Transverse colon (tissue), 4 donors: Measurements from ENCODE around the gene DUSP9. TPM values are rescaled to one million over a fixed set of nuclear protein-coding genes. Genes with fewer than 3 reads are reported as not detected.

ENCODE experiments used
- DNase-seq: peaks from one replicate; pipeline ENCODE4 v3.0.0-alpha.2; 2019
- H3K27ac ChIP-seq, 4 donors: fragments of 200-600 bp; sonication (generic); 2 replicates each; pipeline ENCODE4 v1.5.1; 2016 to 2018; ENCODE audit warnings: inconsistent platforms in 4 of 4
- H3K27me3 ChIP-seq: fragments of 200-600 bp; sonication (generic); 2 replicates; pipeline ENCODE4 v1.5.1; 2017; ENCODE audit warnings: inconsistent platforms
- H3K36me3 ChIP-seq, 4 donors: fragments of 200-600 bp; sonication (generic); 2 replicates each; pipeline ENCODE4 v1.5.1; 2017 to 2019; ENCODE audit warnings: inconsistent platforms in 4 of 4
- H3K4me1 ChIP-seq, 4 donors: fragments of 200-600 bp; sonication (generic); 2 replicates each; pipeline ENCODE4 v1.5.1; 2017 to 2020; ENCODE audit warnings: inconsistent platforms in 4 of 4
- H3K4me3 ChIP-seq, 4 donors: fragments of 200-600 bp; sonication (generic); 1 replicate in 1 of 4; 2 replicates in 3 of 4; pipeline versions ENCODE4 v1.5.1 to v1.6.1; 2017 to 2019; ENCODE audit warnings: inconsistent platforms in 4 of 4
- H3K9me3 ChIP-seq, 2 donors: fragments of 200-600 bp; sonication (generic); 2 replicates each; pipeline ENCODE4 v1.5.1; 2017 to 2019; ENCODE audit warnings: inconsistent platforms in 2 of 2
- CTCF ChIP-seq, 5 experiments: fragments of 200-600 bp in 3 of 5; fragments of 450-650 bp in 2 of 5; sonication (generic) in 3 of 5; IDR thresholded peaks; 1 replicate in 2 of 5; 2 replicates in 3 of 5; pipeline ENCODE4 v1.5.1; 2016 to 2017; ENCODE audit warnings: antibody characterized with exemption in 5 of 5, inconsistent platforms in 3 of 5, mild to moderate bottlenecking in 2 of 5, moderate library complexity in 1 of 5
- EP300 ChIP-seq: sonication (generic); formaldehyde crosslinking; IDR thresholded peaks from one replicate; pipeline ENCODE4 v1.6.1; 2017; ENCODE audit warnings: antibody characterized with exemption, low read depth
- POLR2A ChIP-seq: fragments of 450-650 bp; IDR thresholded peaks from one replicate; pipeline ENCODE4 v1.6.1; 2016; ENCODE audit warnings: antibody characterized with exemption, mild to moderate bottlenecking, moderate library complexity
- POLR2AphosphoS5 ChIP-seq, 3 donors: sonication (generic); formaldehyde crosslinking; IDR thresholded peaks; one replicate each; pipeline ENCODE4 v1.6.1; 2016; ENCODE audit warnings: antibody characterized with exemption in 3 of 3
- WGBS, 2 donors: methylation state at CpG; one replicate each; pipeline ENCODE4 v1.1.5; 2018; ENCODE audit warnings: low coverage in 1 of 2; 5-methylcytosine and 5-hydroxymethylcytosine counted together
- in situ Hi-C, 4 donors: fragments of 200-750 bp; cut with MboI; loops; one replicate each; pipeline versions ENCODE4 v1.15.0 to v1.15.1; 2017; ENCODE audit warnings: low sequenced_read_pairs in 3 of 4, low pct_ligation_motif_present in 1 of 4, low pct_unique_long_range_greater_than_20kb in 1 of 4
- intact Hi-C: fragments of 100-400 bp; cut with DNase I; formaldehyde crosslinking; loops from one replicate; pipeline ENCODE4 v1.15.1; 2023; ENCODE audit warnings: low total_unique reads
- total RNA-seq, 4 donors: library from RNA; depleted of rRNA; stranded (reverse); fragments of >200 nt; gene quantifications; one replicate each; pipeline ENCODE4 v1.1.0, GENCODE V29; 2016

Gene DUSP9
- total RNA-seq, 4 donors from 2014 or later, result not detected

- DNase-seq, result no peak
- TF ChIP-seq POLR2AphosphoS5 (IDR thresholded peaks at IDR 0.05) (no peak), EP300 (no peak), CTCF (IDR thresholded peaks at IDR 0.05) (no peak), POLR2A (no peak)
- no peaks in the 10 kb centered on the region for H3K4me1 ChIP-seq
- H3K9me3 ChIP-seq, result no peaks in the 10 kb centered on the region
- 73 to 89% methylated on average over 1 to 2 of the region's 2 CpGs for WGBS, 2 donors
- intact Hi-C loops (loop anchor here (10.0 kb wide), 1 partner anchor 99 kb away; no protein-coding TSS in a partner anchor), in situ Hi-C loops (loop anchor here (10.0 to 25.0 kb wide), 3 partner anchors 91 to 691 kb away; no protein-coding TSS in a partner anchor)
- H3K27me3 ChIP-seq, result peaks cover 9% of the 10 kb centered on the region
- H3K27ac ChIP-seq, result no peak overlapping the region
- no peaks in the 10 kb centered on the region for H3K36me3 ChIP-seq
- H3K4me3 ChIP-seq, result no peak overlapping the region
Measured at GRCh38 chrX:153653556-153653955, 6.6 kb downstream of the DUSP9 start.

- 89% methylated on average over 9 of the region's 9 CpGs; no CpG with 5 or more reads in 1 of the 2 donors for WGBS, 2 donors
- in situ Hi-C loops, result loop anchor here (10.0 to 25.0 kb wide), 3 partner anchors 95 to 695 kb away; no protein-coding TSS in a partner anchor
Measured at GRCh38 chrX:153657161-153657560, 10.2 kb downstream of the DUSP9 start.

GRCh38 chrX:153659268-153659667, 12.3 kb downstream of the DUSP9 start:
- Histone ChIP-seq H3K9me3 (no peaks in the 10 kb centered on the region), H3K36me3 (no peaks in the 10 kb centered on the region), H3K27me3 (peaks cover 23% of the 10 kb centered on the region), H3K4me1 (no peaks in the 10 kb centered on the region), H3K4me3 (no peak overlapping the region), H3K27ac (no peak overlapping the region)
- in situ Hi-C loops (loop anchor here (10.0 to 25.0 kb wide), 3 partner anchors 97 to 697 kb away; no protein-coding TSS in a partner anchor), intact Hi-C loops (loop anchor here (10.0 kb wide), 1 partner anchor 104 kb away; no protein-coding TSS in a partner anchor)
- TF ChIP-seq EP300 (no peak), POLR2AphosphoS5 (IDR thresholded peaks at IDR 0.05) (no peak), POLR2A (no peak), CTCF (IDR thresholded peaks at IDR 0.05) (no peak)
- no peak for DNase-seq
- 80 to 86% methylated on average over 1 to 3 of the region's 3 CpGs for WGBS, 2 donors

More at GRCh38 chrX:153657161-153657560, 10.2 kb downstream of the DUSP9 start:
- peaks cover 11% of the 10 kb centered on the region for H3K27me3 ChIP-seq
- no peak overlapping the region for H3K27ac ChIP-seq
- H3K9me3 ChIP-seq, result no peaks in the 10 kb centered on the region
- DNase-seq, result no peak
- intact Hi-C loops, result loop anchor here (10.0 kb wide), 1 partner anchor 102 kb away; no protein-coding TSS in a partner anchor
- no peak overlapping the region for H3K4me3 ChIP-seq
- no peaks in the 10 kb centered on the region for H3K4me1 ChIP-seq
- H3K36me3 ChIP-seq, result no peaks in the 10 kb centered on the region
- TF ChIP-seq EP300 (no peak), POLR2A (no peak), POLR2AphosphoS5 (IDR thresholded peaks at IDR 0.05) (no peak), CTCF (IDR thresholded peaks at IDR 0.05) (no peak)

GRCh38 chrX:153662266-153662665, 15.3 kb downstream of the DUSP9 start:
- WGBS, 2 donors, result 34% methylated on average over 31 of the region's 31 CpGs; no CpG with 5 or more reads in 1 of the 2 donors
- peaks cover 23% of the 10 kb centered on the region for H3K27me3 ChIP-seq
- peak overlapping the region in 1 of 4 donors; percentile 27 for H3K4me3 ChIP-seq
- H3K4me1 ChIP-seq, result no peaks in the 10 kb centered on the region
- DNase-seq, result peak; percentile 64
- in situ Hi-C loops (loop anchor here (10.0 to 25.0 kb wide), 3 partner anchors 100 to 700 kb away; no protein-coding TSS in a partner anchor), intact Hi-C loops (no loop called here)
- H3K36me3 ChIP-seq, result no peaks in the 10 kb centered on the region
- TF ChIP-seq POLR2A, result no peak
- TF ChIP-seq CTCF (IDR thresholded peaks at IDR 0.05), result peak; percentile 31 to 45 (median 44)
- H3K9me3 ChIP-seq, result no peaks in the 10 kb centered on the region
- no peak overlapping the region for H3K27ac ChIP-seq
